Activated B cell treated with CpG ODN at 0.5 μM for 24 hours (primary cell): ENCODE data around the gene ABL2. TPM values are rescaled to one million over a fixed set of nuclear protein-coding genes. Genes with fewer than 3 reads are reported as not detected.

ENCODE experiments used
- ATAC-seq: fragments of 200-7000 bp; cut with Tn5 transposase; one replicate; pipeline ENCODE4 v1.10.0; 2021; ENCODE audit warnings: low read depth, mild to moderate bottlenecking, moderate library complexity
- CTCF ChIA-PET: fragments of 350-600 bp; sonication (Branson Sonifier 250); formaldehyde crosslinking; loops from one replicate; lab custom pipeline; 2021; ENCODE audit warnings: antibody characterized with exemption; lab: Charles Lee
- POLR2A ChIA-PET: fragments of 350-600 bp; sonication (Branson Sonifier 250); formaldehyde crosslinking; loops from one replicate; lab custom pipeline; 2021; ENCODE audit warnings: antibody characterized with exemption; lab: Charles Lee
- DNase-seq: peaks from one replicate; pipeline ENCODE4 v3.0.0; 2022
- H3K27ac Mint-ChIP-seq: one replicate; pipeline ENCODE4 v1.8.0; 2020; ENCODE audit warnings: mixed read lengths
- H3K27me3 Mint-ChIP-seq: one replicate; pipeline ENCODE4 v1.8.0; 2021; ENCODE audit warnings: mixed read lengths
- H3K36me3 Mint-ChIP-seq: one replicate; pipeline ENCODE4 v1.8.0; 2021; ENCODE audit warnings: low read depth, mixed read lengths
- H3K4me1 Mint-ChIP-seq: one replicate; pipeline ENCODE4 v1.8.0; 2021; ENCODE audit warnings: mixed read lengths
- H3K4me3 Mint-ChIP-seq: one replicate; pipeline ENCODE4 v1.8.0; 2020; ENCODE audit warnings: mild to moderate bottlenecking, mixed read lengths
- H3K9me3 Mint-ChIP-seq: one replicate; pipeline ENCODE4 v1.8.0; 2020; ENCODE audit warnings: mixed read lengths
- intact Hi-C: fragments of 100-400 bp; cut with micrococcal nuclease; formaldehyde crosslinking; loops from one replicate; pipeline ENCODE4 v1.15.1; 2024
- total RNA-seq: library from RNA; stranded (reverse); gene quantifications from 2 replicates; pipeline ENCODE4 v1.2.3, GENCODE V29; 2022
- TF ChIP-seq, protein P1 (sequence below): fragments of 200-600 bp; IDR thresholded peaks from one replicate; pipeline ENCODE4 v1.8.0; 2022; ENCODE audit warnings: antibody characterized with exemption, mild to moderate bottlenecking

Gene ABL2
- total RNA-seq, 1 donor from 2014 or later = 15.2 TPM

DNA sequence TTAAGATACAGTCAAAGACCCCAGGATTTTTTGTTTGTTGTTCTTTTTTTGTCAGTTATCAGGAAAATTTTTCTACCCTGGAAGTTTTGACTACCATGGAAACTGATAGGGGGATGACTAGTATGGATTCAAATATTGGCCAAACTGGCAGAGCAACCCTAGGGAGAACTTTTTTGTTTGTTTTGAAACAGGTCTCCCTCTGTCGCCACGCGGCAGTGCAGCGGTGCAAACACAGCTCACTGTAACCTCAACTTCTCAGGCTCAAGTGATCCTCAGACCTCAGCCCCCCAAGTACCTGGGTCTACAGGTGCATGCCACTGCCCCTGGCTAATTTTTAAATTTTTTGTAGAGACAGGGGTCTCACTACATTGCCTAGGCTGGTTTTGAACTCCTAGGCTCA is 101.0 kb downstream of the ABL2 start:
- TF ChIP-seq, protein P1, sequence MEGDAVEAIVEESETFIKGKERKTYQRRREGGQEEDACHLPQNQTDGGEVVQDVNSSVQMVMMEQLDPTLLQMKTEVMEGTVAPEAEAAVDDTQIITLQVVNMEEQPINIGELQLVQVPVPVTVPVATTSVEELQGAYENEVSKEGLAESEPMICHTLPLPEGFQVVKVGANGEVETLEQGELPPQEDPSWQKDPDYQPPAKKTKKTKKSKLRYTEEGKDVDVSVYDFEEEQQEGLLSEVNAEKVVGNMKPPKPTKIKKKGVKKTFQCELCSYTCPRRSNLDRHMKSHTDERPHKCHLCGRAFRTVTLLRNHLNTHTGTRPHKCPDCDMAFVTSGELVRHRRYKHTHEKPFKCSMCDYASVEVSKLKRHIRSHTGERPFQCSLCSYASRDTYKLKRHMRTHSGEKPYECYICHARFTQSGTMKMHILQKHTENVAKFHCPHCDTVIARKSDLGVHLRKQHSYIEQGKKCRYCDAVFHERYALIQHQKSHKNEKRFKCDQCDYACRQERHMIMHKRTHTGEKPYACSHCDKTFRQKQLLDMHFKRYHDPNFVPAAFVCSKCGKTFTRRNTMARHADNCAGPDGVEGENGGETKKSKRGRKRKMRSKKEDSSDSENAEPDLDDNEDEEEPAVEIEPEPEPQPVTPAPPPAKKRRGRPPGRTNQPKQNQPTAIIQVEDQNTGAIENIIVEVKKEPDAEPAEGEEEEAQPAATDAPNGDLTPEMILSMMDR = no peak
- peaks cover 18% of the 10 kb centered on the region for H3K4me1 Mint-ChIP-seq
- H3K4me3 Mint-ChIP-seq = no peak overlapping the region
- H3K27ac Mint-ChIP-seq = no peak overlapping the region
- no peaks in the 10 kb centered on the region for H3K27me3 Mint-ChIP-seq
- CTCF ChIA-PET = interaction anchor here (1.1 kb wide), 1 partner anchor 241 kb away, joined by 3 read pairs; no protein-coding TSS in a partner anchor
- POLR2A ChIA-PET = interaction anchor here (1.6 kb wide), 1 partner anchor 237 kb away, joined by 4 read pairs; the partner anchor contains the start of gene AXDND1
- no peaks in the 10 kb centered on the region for H3K9me3 Mint-ChIP-seq
- ATAC-seq = no peak
- H3K36me3 Mint-ChIP-seq = peaks cover 25% of the 10 kb centered on the region
- no peak for DNase-seq
- intact Hi-C loops = loop anchor here (2.0 kb wide), 2 partner anchors 94 to 102 kb away; no protein-coding TSS in a partner anchor

DNA sequence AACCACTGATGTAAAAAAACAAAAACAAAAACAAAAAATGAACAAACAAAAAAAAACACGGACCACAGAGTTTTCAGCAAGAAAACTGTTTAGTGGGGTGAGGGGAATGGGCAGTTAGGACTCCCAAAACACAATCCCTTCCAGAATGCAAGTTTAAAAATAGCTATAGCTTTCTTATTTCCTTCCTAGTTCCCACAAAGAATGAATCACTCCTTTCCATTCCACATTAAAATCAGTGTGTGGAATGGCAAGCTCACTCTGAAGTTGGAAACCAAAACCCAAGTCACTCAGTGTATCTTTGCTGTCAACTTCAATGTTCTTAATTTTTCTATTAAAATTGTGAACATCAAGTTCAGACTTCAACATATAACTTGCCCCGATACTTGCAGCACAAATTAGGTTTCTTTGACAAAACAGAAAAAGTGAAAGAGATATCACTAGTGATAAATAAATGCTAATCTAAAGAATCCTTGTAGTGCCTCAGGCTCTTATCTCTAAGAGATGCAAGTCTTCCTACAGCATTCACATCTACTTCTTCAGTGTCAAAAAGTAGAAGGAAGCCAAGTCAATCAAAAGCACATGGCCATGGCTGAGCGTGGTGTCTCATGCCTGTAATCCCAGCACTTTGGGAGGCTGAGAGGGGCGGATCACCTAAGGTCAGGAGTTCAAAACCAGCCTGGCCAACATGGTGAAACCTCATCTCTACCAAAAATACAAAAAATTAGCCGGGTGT is 102.1 kb downstream of the ABL2 start:
- H3K4me1 Mint-ChIP-seq = peaks cover 18% of the 10 kb centered on the region
- intact Hi-C loops = no loop called here
- TF ChIP-seq, protein P1 = no peak
- POLR2A ChIA-PET = interaction anchor here (1.7 kb wide), 1 partner anchor 11 kb away, joined by 4 read pairs; no protein-coding TSS in a partner anchor
- peaks cover 25% of the 10 kb centered on the region for H3K36me3 Mint-ChIP-seq
- no peaks in the 10 kb centered on the region for H3K9me3 Mint-ChIP-seq
- H3K27me3 Mint-ChIP-seq = no peaks in the 10 kb centered on the region
- H3K27ac Mint-ChIP-seq = no peak overlapping the region
- CTCF ChIA-PET = no interaction called here
- ATAC-seq (no peak), DNase-seq (no peak)
- H3K4me3 Mint-ChIP-seq = no peak overlapping the region

DNA sequence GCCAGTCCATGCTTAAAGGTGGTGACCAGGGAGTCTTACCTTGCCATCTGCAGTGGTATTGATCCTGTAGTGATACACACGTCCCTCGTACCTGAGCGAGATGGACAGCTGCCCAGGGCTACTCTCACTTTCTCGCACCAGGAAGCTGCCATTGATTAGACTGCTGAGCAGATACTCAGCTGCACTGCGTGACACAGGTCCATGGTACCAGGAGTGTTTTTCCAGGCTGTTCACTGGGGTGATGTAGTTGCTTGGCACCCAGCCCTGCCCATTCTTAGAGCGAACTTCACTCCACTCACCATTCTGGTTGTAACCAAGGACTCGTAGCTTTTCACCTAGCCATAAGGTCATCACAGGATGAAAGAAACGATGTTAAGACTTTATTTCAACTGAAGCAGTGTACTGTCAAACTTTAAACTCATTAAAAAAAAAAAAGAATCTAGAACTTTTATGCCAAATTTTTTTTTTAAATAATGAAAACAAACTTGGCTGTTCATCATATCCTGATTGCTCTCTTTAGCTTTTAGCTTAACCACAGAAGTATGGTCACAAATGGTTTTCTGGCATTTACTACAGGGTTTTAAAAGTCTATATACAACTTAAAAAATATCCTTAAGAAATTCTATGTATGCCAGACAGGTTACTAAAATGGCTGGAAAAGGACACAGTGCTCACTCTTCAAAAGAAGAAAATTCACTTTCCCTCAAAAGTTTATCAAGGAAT is 103.0 kb downstream of the ABL2 start:
- Mint-ChIP-seq H3K9me3 (no peaks in the 10 kb centered on the region), H3K27me3 (no peaks in the 10 kb centered on the region), H3K36me3 (peaks cover 27% of the 10 kb centered on the region), H3K4me3 (no peak overlapping the region), H3K27ac (no peak overlapping the region), H3K4me1 (peaks cover 18% of the 10 kb centered on the region)
- ChIA-PET POLR2A (interaction anchor here (1.0 to 1.7 kb wide), 2 partner anchors 10 to 167 kb away, joined by 3 to 4 read pairs; partner anchors contain the start of gene SOAT1), CTCF (interaction anchor here (0.7 kb wide), 2 partner anchors 68 to 123 kb away, joined by 3 read pairs; no protein-coding TSS in a partner anchor)
- intact Hi-C loops = no loop called here
- DNase-seq = no peak
- TF ChIP-seq, protein P1 = no peak
- ATAC-seq = no peak

DNA sequence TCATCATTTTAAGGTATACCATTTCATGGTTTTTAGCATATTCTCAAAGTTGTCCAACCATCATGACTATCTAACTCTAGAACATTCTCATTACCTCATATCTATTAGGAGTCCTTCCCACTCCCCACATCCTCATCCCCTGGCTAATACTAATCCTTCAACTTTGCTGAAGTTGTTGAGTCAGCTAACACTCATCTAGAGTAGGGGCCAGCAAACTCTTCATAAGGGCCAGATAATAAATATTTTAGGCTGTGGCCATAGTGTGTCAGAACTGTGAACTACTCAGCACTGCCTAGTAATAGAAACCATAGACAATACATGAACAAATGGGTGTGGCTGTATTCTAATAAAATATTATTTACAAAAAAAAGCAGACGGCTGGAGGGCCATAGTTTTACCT is 104.6 kb downstream of the ABL2 start:
- peaks cover 17% of the 10 kb centered on the region for H3K4me1 Mint-ChIP-seq
- no peak overlapping the region for H3K27ac Mint-ChIP-seq
- ATAC-seq (no peak), DNase-seq (no peak)
- H3K9me3 Mint-ChIP-seq = no peaks in the 10 kb centered on the region
- TF ChIP-seq, protein P1 = no peak
- ChIA-PET CTCF (no interaction called here), POLR2A (no interaction called here)
- no peaks in the 10 kb centered on the region for H3K27me3 Mint-ChIP-seq
- peaks cover 29% of the 10 kb centered on the region for H3K36me3 Mint-ChIP-seq
- no peak overlapping the region for H3K4me3 Mint-ChIP-seq
- intact Hi-C loops = loop anchor here (5.0 kb wide), 2 partner anchors 102 to 593 kb away; partner anchors contain the start of gene ABL2
